LNCAP (cell line): ENCODE results near the gene TMPRSS13.

Source experiments
- CTCF ChIP-seq: fragments of 450-650 bp; IDR thresholded peaks from 2 replicates; pipeline ENCODE4 v1.5.1; 2017; ENCODE audit warnings: mild to moderate bottlenecking

The TMPRSS13 gene

DNA sequence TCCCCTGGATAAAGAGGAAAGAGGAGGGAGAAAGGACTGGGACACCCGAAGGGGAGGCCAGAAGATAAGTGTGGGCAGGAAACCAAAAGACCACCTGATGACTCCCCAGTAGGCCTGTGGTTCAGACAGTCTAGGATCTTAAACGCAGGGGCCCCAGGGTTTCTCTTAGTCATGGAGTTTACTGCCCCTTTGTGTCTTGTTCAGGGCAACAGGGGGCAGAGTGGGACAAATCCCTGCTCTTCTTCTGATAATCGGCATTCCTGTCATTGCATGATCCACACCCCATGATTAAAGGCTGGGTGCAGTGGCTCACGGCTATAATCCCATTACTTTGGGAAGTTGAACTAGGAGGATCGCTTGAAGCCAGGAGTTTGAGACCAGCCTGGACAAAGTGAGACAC is 4.7 kb upstream of the TMPRSS13 start:
- no peak for TF ChIP-seq CTCF

DNA sequence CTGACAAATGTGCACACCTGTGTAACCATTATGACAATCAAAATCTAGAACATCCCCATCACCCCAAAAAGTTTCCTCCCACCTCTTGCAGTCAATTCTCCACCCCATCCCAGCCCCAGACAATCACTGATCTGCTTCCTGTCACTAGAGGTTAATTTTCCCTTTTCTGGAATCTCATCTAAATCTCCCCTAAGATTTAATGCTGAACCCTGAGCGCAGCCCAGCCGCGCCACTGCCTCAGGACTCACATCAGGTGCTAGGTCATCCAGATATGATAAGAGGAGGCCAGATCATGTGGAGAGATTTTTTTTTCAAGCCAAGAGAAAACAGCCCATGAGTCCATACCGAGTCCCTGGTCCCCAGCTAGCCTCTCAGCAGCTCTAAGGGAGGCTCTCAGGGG is 4.3 kb upstream of the TMPRSS13 start:
- TF ChIP-seq CTCF: no peak

DNA sequence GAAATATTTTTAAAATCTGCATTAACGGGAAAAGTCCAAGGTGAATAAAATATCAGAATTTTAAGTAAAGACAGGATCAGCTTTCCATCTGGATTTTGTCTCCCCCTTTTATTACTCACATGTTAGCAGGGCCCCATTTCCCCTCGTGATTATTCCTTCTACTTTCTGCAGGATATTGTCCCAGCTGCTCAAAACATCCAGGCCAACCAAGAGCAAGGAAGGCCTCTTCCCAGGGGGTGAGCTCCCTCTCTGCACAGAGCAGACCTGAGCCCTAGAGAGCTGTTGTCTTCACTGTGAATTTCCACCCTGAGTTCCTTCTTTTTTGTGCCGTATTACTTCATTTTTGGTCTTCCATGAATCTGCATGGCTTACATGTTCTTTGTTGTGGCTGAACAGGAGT is 3.7 kb upstream of the TMPRSS13 start:
- no peak for TF ChIP-seq CTCF

DNA sequence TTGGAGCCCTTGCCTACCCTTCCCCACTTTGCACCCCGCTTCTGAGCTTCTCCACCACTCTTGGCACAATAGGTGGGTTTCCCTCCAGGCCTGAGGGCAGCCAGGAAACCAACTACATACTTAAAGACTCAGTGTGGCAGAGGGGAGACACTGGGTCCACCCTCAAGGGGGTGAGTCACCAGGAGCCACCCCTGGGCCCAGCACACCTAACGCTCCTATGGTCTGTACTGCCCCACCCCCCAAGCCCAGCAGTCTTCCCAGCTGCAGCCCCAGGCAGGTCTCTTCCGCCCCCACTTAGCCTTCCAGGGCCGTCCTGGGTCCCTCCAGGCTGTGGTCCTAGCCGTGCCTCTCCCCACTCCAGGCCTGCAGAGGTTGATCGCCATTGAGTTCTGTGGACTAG is 3.2 kb upstream of the TMPRSS13 start:
- no peak for TF ChIP-seq CTCF

DNA sequence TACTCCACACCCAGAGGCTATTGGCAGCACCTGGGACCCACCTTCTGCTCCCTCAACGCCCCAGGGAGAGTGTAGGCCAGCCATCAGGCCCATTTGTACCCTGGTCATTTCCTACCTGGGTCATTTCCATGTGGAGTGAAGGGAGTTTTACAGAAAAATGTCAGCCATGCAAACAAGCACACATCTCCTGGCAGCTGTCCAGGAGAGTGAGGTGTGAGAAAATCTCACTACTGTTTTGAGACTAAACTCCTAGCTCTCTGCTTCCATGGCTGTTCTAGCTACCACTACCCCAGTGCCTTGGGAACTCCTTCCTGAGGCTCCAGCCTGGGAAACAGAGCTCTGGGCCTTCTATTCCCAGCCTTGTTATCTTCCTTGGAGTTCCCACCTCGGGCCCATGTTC is 2.8 kb upstream of the TMPRSS13 start:
- TF ChIP-seq CTCF: no peak

GRCh38 chr11:117931331-117931950 is 2.2 kb upstream of the TMPRSS13 start:
- TF ChIP-seq CTCF: no peak

DNA sequence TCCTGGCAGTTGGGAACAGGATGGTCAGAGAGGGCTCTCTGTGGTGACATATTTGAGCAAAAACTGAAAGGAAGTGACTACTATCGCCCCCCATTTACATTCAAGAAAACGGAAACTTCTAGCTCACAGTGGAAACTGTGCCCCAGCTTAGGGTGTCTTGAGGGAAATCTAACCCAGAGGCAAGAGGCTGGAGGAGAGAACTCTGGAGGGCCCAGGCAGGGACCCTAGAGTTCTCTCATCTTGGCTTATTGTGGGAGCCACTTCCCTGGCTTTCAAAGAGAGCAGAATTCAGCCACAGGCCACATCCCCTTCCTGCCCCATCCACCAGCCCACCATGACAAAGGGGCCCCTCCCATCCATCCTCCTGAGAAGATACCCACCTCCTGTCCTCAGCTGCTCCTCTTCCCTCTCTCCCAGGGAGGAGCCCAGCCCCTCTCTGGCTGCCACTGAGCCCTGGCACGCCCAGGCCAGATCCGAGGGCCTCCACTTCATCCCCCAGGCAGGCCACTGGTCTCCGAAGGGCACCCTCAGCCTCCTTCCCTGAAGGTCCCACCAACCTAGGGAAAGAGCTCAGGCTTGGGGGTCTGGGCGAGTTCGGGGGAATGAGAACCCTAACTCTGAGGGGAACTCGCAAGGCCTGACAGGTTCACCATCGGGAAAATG is 1.6 kb upstream of the TMPRSS13 start:
- no peak for TF ChIP-seq CTCF
